ENCODE data around the gene GSTT2.

Gene GSTT2

DNA sequence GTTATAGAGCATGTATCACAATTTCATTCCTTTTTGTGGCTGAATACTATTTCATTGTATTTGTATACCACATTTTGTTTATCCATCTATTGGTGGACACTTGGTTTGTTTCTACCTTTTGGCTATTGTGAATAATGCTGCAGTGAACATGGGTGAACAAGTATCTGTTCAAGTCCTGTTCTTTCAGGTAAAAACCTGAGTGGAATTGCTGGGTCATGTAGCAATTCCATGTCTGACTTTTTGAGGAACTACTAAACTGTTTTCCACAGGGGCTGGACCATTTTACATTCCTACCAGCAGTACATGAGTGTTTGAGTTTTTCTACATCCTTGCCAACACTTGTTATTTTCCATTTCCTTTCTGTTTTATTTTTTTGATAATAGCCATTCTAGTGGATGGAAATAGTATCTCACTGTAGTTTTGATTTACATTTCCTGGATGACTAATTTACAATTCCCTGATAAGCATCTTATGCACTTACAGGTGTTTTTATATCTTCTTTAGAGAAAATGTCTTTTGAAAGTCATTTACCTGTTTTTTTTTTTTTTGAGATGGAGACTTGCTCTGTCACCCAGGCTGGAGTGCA, 43.4 kb downstream of the GSTT2 start:
- TF ChIP-seq, protein P1, sequence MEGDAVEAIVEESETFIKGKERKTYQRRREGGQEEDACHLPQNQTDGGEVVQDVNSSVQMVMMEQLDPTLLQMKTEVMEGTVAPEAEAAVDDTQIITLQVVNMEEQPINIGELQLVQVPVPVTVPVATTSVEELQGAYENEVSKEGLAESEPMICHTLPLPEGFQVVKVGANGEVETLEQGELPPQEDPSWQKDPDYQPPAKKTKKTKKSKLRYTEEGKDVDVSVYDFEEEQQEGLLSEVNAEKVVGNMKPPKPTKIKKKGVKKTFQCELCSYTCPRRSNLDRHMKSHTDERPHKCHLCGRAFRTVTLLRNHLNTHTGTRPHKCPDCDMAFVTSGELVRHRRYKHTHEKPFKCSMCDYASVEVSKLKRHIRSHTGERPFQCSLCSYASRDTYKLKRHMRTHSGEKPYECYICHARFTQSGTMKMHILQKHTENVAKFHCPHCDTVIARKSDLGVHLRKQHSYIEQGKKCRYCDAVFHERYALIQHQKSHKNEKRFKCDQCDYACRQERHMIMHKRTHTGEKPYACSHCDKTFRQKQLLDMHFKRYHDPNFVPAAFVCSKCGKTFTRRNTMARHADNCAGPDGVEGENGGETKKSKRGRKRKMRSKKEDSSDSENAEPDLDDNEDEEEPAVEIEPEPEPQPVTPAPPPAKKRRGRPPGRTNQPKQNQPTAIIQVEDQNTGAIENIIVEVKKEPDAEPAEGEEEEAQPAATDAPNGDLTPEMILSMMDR (conservative IDR thresholded peaks at IDR 0.05; ENCODE audit: low read depth, low read length) = no peak
- no peak overlapping the region for H3K4me3 ChIP-seq (ENCODE audit: low read length)
- no peak for DNase-seq (ENCODE audit: low read depth)

DNA sequence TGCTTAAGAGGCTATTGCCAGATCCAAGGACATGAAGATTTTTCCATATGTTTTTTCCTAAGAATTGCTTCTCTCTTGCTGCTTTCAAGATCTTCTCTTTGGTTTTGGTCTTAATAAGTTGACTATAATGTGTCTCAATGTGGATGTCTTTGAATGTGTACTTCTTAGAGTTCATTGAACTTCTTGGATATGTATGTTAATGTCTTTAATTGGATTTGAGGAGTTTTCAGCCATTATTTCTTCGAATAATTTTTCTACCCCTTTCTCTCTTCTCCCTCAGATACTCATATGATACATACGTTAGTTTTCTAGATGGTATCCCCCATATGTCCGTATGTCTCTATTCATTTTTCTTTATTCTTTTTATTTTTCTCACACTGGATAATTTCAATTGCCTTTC, 44.4 kb downstream of the GSTT2 start:
- no peak for DNase-seq (ENCODE audit: low read depth)
- H3K4me3 ChIP-seq (ENCODE audit: low read length) = no peak overlapping the region
- TF ChIP-seq, protein P1 (conservative IDR thresholded peaks at IDR 0.05; ENCODE audit: low read depth, low read length) = no peak

DNA sequence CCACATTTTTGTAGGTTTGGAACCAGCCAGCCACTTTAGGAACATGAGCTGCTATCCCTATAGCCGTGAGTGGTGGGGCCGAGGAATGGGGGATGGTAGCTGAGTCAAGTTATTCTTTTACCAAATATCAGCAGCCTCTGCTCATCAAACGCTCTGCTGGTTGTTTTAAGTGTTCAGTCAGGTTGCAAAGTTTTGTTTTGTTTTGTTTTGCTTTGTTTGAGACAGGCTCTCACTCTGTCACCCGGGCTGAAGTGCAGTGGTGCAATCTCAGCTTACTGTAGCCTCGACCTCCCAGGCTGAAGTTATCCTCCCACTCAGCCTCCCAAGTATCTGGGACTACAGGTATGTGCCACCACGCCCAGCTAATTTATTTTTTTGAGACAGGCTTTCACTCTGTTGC, 45.5 kb downstream of the GSTT2 start:
- TF ChIP-seq, protein P1 (conservative IDR thresholded peaks at IDR 0.05; ENCODE audit: low read depth, low read length) = no peak
- DNase-seq (ENCODE audit: low read depth) = no peak
- H3K4me3 ChIP-seq (ENCODE audit: low read length) = no peak overlapping the region

DNA sequence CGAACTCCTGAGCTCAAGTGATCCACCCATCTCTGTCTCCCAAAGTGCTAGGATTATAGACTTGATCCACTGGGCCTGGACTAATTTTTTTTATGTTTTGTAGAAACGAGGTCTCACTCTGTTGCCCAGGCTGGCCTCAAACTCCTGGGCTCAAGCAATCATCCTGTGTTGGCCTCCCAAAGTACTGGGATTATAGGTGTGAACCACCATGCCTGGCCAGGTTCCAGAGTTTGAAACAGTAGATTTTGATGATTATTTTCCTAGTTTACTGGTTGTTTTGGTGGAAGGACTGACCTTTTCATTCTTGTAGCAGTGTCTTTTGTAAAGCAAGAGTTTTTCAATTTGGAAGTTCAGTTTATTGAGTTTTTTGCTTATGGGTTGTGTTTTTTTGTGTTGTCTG, 46.1 kb downstream of the GSTT2 start:
- no peak overlapping the region for H3K4me3 ChIP-seq (ENCODE audit: low read length)
- TF ChIP-seq, protein P1 (conservative IDR thresholded peaks at IDR 0.05; ENCODE audit: low read depth, low read length) = no peak
- no peak for DNase-seq (ENCODE audit: low read depth)

DNA sequence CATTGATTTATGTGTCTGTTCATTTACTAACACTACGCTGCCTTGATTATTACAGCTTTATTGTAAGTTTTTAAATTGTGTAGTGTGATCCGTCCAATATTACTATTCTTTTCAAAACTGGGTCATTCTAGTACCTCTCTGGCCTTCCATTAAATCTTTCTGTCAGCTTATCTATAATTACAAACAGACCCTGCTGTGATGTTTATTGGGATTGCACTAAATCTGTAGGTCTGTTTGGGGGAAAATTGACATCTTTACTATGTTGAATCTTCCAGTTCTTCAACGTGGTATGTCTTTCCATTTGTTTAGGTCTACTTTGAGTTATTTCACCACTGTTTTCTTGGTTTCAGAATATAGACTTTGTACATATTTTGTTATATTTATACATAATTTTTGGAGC, 46.8 kb downstream of the GSTT2 start:
- TF ChIP-seq, protein P1 (conservative IDR thresholded peaks at IDR 0.05; ENCODE audit: low read depth, low read length) = no peak
- H3K4me3 ChIP-seq (ENCODE audit: low read length) = no peak overlapping the region
- DNase-seq (ENCODE audit: low read depth) = no peak

DNA sequence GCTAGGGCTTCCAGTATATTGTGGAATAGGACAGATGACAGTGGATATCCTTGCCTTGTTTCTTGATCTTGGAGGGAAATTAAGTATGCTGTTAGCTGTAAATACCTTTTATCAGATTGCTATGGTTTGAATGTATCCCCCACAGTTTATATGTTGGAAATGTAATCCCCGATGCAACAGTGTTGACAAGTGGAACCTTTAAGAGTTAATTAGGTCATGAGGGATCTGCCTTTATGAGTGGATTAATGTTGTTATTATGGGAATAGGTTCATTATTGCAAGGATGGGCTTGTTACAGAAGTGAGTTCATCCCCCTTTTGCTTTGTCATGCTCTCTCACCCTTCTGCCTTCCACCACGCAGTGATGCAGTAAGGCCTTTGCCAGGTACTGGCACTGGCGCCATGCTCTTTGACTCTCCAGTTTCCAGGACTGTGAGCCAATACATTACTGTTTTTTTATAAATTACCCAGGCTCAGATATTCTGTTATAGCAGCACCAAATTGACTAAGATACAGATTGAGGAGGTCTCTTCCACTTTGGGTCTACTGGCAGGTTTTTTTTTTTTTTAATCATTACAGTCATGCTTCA, 47.5 kb downstream of the GSTT2 start:
- H3K4me3 ChIP-seq (ENCODE audit: low read length) = no peak overlapping the region
- TF ChIP-seq, protein P1 (conservative IDR thresholded peaks at IDR 0.05; ENCODE audit: low read depth, low read length) = no peak
- DNase-seq (ENCODE audit: low read depth) = no peak

DNA sequence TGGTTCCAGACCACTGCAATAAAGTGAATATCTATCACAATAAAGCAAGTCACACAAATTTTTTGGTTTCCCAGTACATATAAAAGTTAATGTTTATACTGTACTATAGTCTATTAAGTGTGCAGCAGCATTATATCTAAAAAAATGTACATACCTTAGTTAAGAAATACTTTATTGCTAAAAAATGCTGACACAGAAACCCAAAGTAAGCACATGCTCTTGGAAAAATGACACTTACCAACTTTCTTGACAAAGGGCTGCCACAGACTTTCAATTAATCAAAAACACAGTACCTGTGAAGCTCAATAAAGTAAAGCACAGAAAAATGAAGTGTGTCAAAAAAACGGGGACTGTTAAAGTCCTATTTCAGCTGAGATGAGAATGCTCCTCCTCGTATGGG, 48.1 kb downstream of the GSTT2 start:
- H3K4me3 ChIP-seq (ENCODE audit: low read length) = no peak overlapping the region
- TF ChIP-seq, protein P1 (conservative IDR thresholded peaks at IDR 0.05; ENCODE audit: low read depth, low read length) = no peak
- no peak for DNase-seq (ENCODE audit: low read depth)

Measured in retinal pigment epithelial cell (primary cell).